T-cell (primary cell): Measurements from ENCODE around the gene OSBPL6. TPM values are rescaled to one million over a fixed set of nuclear protein-coding genes. Genes with fewer than 3 reads are reported as not detected.

Source experiments
- ATAC-seq, 4 experiments: fragments of 200-7000 bp in 3 of 4; fragments of 150-1000 bp in 1 of 4; cut with Tn5 transposase; replicated peaks in 1 of 4; 1 replicate in 3 of 4; 2 replicates in 1 of 4; pipeline ENCODE4 v1.10.0; 2021; ENCODE audit warnings: moderate library complexity in 3 of 4, mild to moderate bottlenecking in 2 of 4, moderate number of reproducible peaks in 1 of 4
- CTCF ChIA-PET, 2 donors: fragments of 300-600 bp; sonication (Branson Sonifier 250); formaldehyde crosslinking; loops; one replicate each; lab custom pipeline; 2022; ENCODE audit warnings: antibody characterized with exemption in 2 of 2; lab: Charles Lee
- POLR2A ChIA-PET, 2 donors: fragments of 300-600 bp; sonication (Branson Sonifier 250); formaldehyde crosslinking; loops; one replicate each; lab custom pipeline; 2022; ENCODE audit warnings: antibody characterized with exemption in 2 of 2; lab: Charles Lee
- DNase-seq, 35 experiments: peaks; one replicate each; pipeline versions ENCODE4 v3.0.0 to v3.0.0-alpha.2; 2013 to 2023
- H3K27ac ChIP-seq: one replicate; pipeline ENCODE4 v1.5.1; 2013; ENCODE audit warnings: low read length
- H3K27me3 ChIP-seq, 2 experiments: replicated peaks in 1 of 2; 1 replicate in 1 of 2; 2 replicates in 1 of 2; pipeline versions ENCODE4 v1.6.1 to v1.7.0; 2013; ENCODE audit warnings: low read length in 1 of 2, mixed read lengths in 1 of 2; ENCODE audit not compliant: control insufficient read depth in 2 of 2, insufficient read depth in 2 of 2; ENCODE audit errors: extremely low read depth in 1 of 2
- H3K36me3 ChIP-seq, 2 donors: 1 replicate in 1 of 2; 2 replicates in 1 of 2; pipeline versions ENCODE4 v1.6.1 to v1.7.0; 2013; ENCODE audit warnings: low read length in 1 of 2; ENCODE audit not compliant: control insufficient read depth in 2 of 2, insufficient read depth in 1 of 2; ENCODE audit errors: extremely low read depth in 1 of 2
- H3K4me1 ChIP-seq, 2 experiments: 1 replicate in 1 of 2; 2 replicates in 1 of 2; pipeline versions ENCODE4 v1.6.1 to v1.7.0; 2013; ENCODE audit warnings: low read length in 2 of 2, mixed read lengths in 1 of 2; ENCODE audit not compliant: insufficient read depth in 2 of 2, control insufficient read depth in 1 of 2; ENCODE audit errors: extremely low read depth in 1 of 2
- H3K4me3 ChIP-seq, 2 donors: 1 replicate in 1 of 2; 2 replicates in 1 of 2; pipeline versions ENCODE4 v1.5.1 to v1.7.0; 2013; ENCODE audit warnings: mild to moderate bottlenecking in 2 of 2, low read length in 1 of 2, moderate library complexity in 1 of 2; ENCODE audit not compliant: control insufficient read depth in 1 of 2; ENCODE audit errors: extremely low read depth in 1 of 2
- H3K9me3 ChIP-seq: 2 replicates; pipeline ENCODE4 v1.7.0; 2013
- H3K27ac Mint-ChIP-seq, 2 donors: one replicate each; pipeline ENCODE4 v1.8.0; 2020 to 2021; ENCODE audit warnings: mild to moderate bottlenecking in 2 of 2, mixed read lengths in 2 of 2
- H3K27me3 Mint-ChIP-seq, 2 donors: one replicate each; pipeline ENCODE4 v1.8.0; 2021 to 2022; ENCODE audit warnings: mixed read lengths in 2 of 2
- H3K36me3 Mint-ChIP-seq: one replicate; pipeline ENCODE4 v1.8.0; 2021; ENCODE audit warnings: mixed read lengths
- H3K4me1 Mint-ChIP-seq, 3 donors: one replicate each; pipeline ENCODE4 v1.8.0; 2020 to 2022; ENCODE audit warnings: mixed read lengths in 3 of 3, mild to moderate bottlenecking in 1 of 3
- H3K4me3 Mint-ChIP-seq, 3 donors: one replicate each; pipeline ENCODE4 v1.8.0; 2020 to 2022; ENCODE audit warnings: mild to moderate bottlenecking in 3 of 3, mixed read lengths in 3 of 3, moderate library complexity in 3 of 3
- H3K9me3 Mint-ChIP-seq, 3 donors: one replicate each; pipeline ENCODE4 v1.8.0; 2020 to 2022; ENCODE audit warnings: mixed read lengths in 3 of 3
- WGBS: methylation state at CpG from one replicate; pipeline ENCODE4 v1.1.5; 2013; ENCODE audit warnings: missing lambda C conversion rate; ENCODE audit not compliant: insufficient coverage; 5-methylcytosine and 5-hydroxymethylcytosine counted together
- total RNA-seq, 35 experiments: library from RNA in 6 of 35; stranded (reverse) in 6 of 35; fragments of 120-200 nt in 1 of 35; gene quantifications; one replicate each; pipeline versions ENCODE4 v1.2.1 to v1.2.4 and lab custom pipeline; 2013 to 2026

OSBPL6 gene
- total RNA-seq, 5 donors from 2014 or later (not counting 1 experiment from before 2014, with no cell fraction given) = 0.08 to 0.41 (median 0.26) TPM

- Histone ChIP-seq H3K27me3 (no peaks in the 10 kb centered on the region), H3K36me3 (no peaks in the 10 kb centered on the region), H3K4me3 (no peak overlapping the region), H3K9me3 (no peaks in the 10 kb centered on the region), H3K4me1 (no peaks in the 10 kb centered on the region), H3K27ac (no peak overlapping the region)
- peaks cover under 1% of the 10 kb centered on the region in 2 donors for H3K27me3 Mint-ChIP-seq
- no peak overlapping the region for H3K27ac Mint-ChIP-seq
- H3K9me3 Mint-ChIP-seq = no peaks in the 10 kb centered on the region
- no peak for DNase-seq
- peaks cover 0 to 2% (median 0%) of the 10 kb centered on the region in 3 donors for H3K4me1 Mint-ChIP-seq
- POLR2A ChIA-PET = no interaction called here
- no CpG with 5 or more reads among the region's 8 CpGs for WGBS
- H3K36me3 Mint-ChIP-seq = no peaks in the 10 kb centered on the region
- ATAC-seq = no peak
- CTCF ChIA-PET = interaction anchor here (0.7 to 7.2 kb wide), 8 partner anchors 14 to 1381 kb away, joined by 3 to 61 read pairs (median 12); no protein-coding TSS in a partner anchor
- no peak overlapping the region for H3K4me3 Mint-ChIP-seq
Measured at GRCh38 chr2:178395941-178396570, 201.7 kb downstream of the OSBPL6 start.

GRCh38 chr2:178397002-178397605 lies 202.8 kb downstream of the OSBPL6 start:
- CTCF ChIA-PET = interaction anchor here (0.7 to 7.2 kb wide), 10 partner anchors 10 to 44 kb away, joined by 3 to 61 read pairs (median 4); no protein-coding TSS in a partner anchor
- Mint-ChIP-seq H3K27ac (no peak overlapping the region), H3K36me3 (no peaks in the 10 kb centered on the region), H3K9me3 (no peaks in the 10 kb centered on the region), H3K27me3 (peaks cover 3% of the 10 kb centered on the region in 2 donors), H3K4me3 (no peak overlapping the region), H3K4me1 (peaks cover 0 to 2% (median 0%) of the 10 kb centered on the region in 3 donors)
- WGBS = no CpG with 5 or more reads among the region's 7 CpGs
- H3K4me1 ChIP-seq = no peaks in the 10 kb centered on the region
- no peaks in the 10 kb centered on the region for H3K36me3 ChIP-seq
- peak in 3 of 4 experiments; percentile 47 to 63 (median 48) for ATAC-seq
- POLR2A ChIA-PET = no interaction called here
- H3K9me3 ChIP-seq = no peaks in the 10 kb centered on the region
- no peaks in the 10 kb centered on the region for H3K27me3 ChIP-seq
- H3K4me3 ChIP-seq = no peak overlapping the region
- no peak overlapping the region for H3K27ac ChIP-seq
- peak in 4 of 35 experiments; percentile 3 to 70 (median 8) for DNase-seq

- WGBS = no CpG with 5 or more reads among the region's 6 CpGs
- no peaks in the 10 kb centered on the region for H3K27me3 ChIP-seq
- no peak for ATAC-seq
- ChIA-PET POLR2A (interaction anchor here in 1 of 2 donors (0.6 kb wide), 1 partner anchor 34 kb away, joined by 3 read pairs; no protein-coding TSS in a partner anchor), CTCF (interaction anchor here (0.6 to 7.2 kb wide), 7 partner anchors 10 to 29 kb away, joined by 3 to 61 read pairs (median 4); no protein-coding TSS in a partner anchor)
- Mint-ChIP-seq H3K27me3 (peaks cover 5 to 6% of the 10 kb centered on the region in 2 donors), H3K4me1 (peaks cover 0 to 7% (median 7%) of the 10 kb centered on the region in 3 donors), H3K4me3 (no peak overlapping the region), H3K27ac (no peak overlapping the region), H3K9me3 (no peaks in the 10 kb centered on the region), H3K36me3 (no peaks in the 10 kb centered on the region)
- no peaks in the 10 kb centered on the region for H3K9me3 ChIP-seq
- H3K27ac ChIP-seq = no peak overlapping the region
- no peak for DNase-seq
- no peak overlapping the region for H3K4me3 ChIP-seq
- peaks cover 0 to 3% of the 10 kb centered on the region in 2 experiments for H3K4me1 ChIP-seq
- H3K36me3 ChIP-seq = no peaks in the 10 kb centered on the region
Measured at GRCh38 chr2:178401994-178402437, 207.7 kb downstream of the OSBPL6 start.

GRCh38 chr2:178403671-178404306 lies 209.5 kb downstream of the OSBPL6 start:
- WGBS = 0% methylated on average over 1 of the region's 3 CpGs

GRCh38 chr2:178404368-178404767 lies 210.1 kb downstream of the OSBPL6 start:
- CTCF ChIA-PET = interaction anchor here (1.2 to 2.4 kb wide), 4 partner anchors 9 to 12 kb away, joined by 3 to 11 read pairs (median 4); no protein-coding TSS in a partner anchor
- 7% methylated on average over 4 of the region's 4 CpGs for WGBS

More at GRCh38 chr2:178403671-178404306, 209.5 kb downstream of the OSBPL6 start:
- H3K27ac ChIP-seq = no peak overlapping the region
- H3K9me3 ChIP-seq = no peaks in the 10 kb centered on the region
- H3K27me3 ChIP-seq = no peaks in the 10 kb centered on the region
- H3K4me3 Mint-ChIP-seq = no peak overlapping the region
- H3K36me3 Mint-ChIP-seq = no peaks in the 10 kb centered on the region
- DNase-seq = no peak
- peaks cover 0 to 3% of the 10 kb centered on the region in 2 experiments for H3K4me1 ChIP-seq
- no peaks in the 10 kb centered on the region for H3K9me3 Mint-ChIP-seq
- ATAC-seq = no peak
- POLR2A ChIA-PET = no interaction called here
- H3K27me3 Mint-ChIP-seq = peaks cover 5 to 6% of the 10 kb centered on the region in 2 donors
- H3K4me1 Mint-ChIP-seq = peaks cover 0 to 7% (median 6%) of the 10 kb centered on the region in 3 donors
- CTCF ChIA-PET = interaction anchor here (1.3 to 2.4 kb wide), 3 partner anchors 10 to 12 kb away, joined by 3 to 11 read pairs (median 6); no protein-coding TSS in a partner anchor
- no peak overlapping the region for H3K27ac Mint-ChIP-seq
- H3K4me3 ChIP-seq = no peak overlapping the region
- no peaks in the 10 kb centered on the region for H3K36me3 ChIP-seq

GRCh38 chr2:178409261-178409660 lies 214.9 kb downstream of the OSBPL6 start:
- POLR2A ChIA-PET = no interaction called here
- ATAC-seq (no peak), DNase-seq (no peak)
- Histone ChIP-seq H3K27me3 (no peaks in the 10 kb centered on the region), H3K4me3 (no peak overlapping the region), H3K9me3 (no peaks in the 10 kb centered on the region), H3K27ac (no peak overlapping the region), H3K36me3 (no peaks in the 10 kb centered on the region), H3K4me1 (peaks cover 5 to 7% of the 10 kb centered on the region in 2 experiments)
- H3K4me3 Mint-ChIP-seq = no peak overlapping the region
- H3K27me3 Mint-ChIP-seq = no peaks in the 10 kb centered on the region
- no CpG with 5 or more reads among the region's 5 CpGs for WGBS
- CTCF ChIA-PET = no interaction called here
- H3K27ac Mint-ChIP-seq = no peak overlapping the region
- H3K4me1 Mint-ChIP-seq = peaks cover 13% of the 10 kb centered on the region in 3 donors
- H3K9me3 Mint-ChIP-seq = no peaks in the 10 kb centered on the region
- no peaks in the 10 kb centered on the region for H3K36me3 Mint-ChIP-seq

More at GRCh38 chr2:178404368-178404767, 210.1 kb downstream of the OSBPL6 start:
- peaks cover 0 to 7% (median 6%) of the 10 kb centered on the region in 3 donors for H3K4me1 Mint-ChIP-seq
- Histone ChIP-seq H3K4me3 (no peak overlapping the region), H3K36me3 (no peaks in the 10 kb centered on the region), H3K4me1 (peaks cover 0 to 3% of the 10 kb centered on the region in 2 experiments), H3K27me3 (no peaks in the 10 kb centered on the region), H3K27ac (no peak overlapping the region), H3K9me3 (no peaks in the 10 kb centered on the region)
- POLR2A ChIA-PET = no interaction called here
- H3K27ac Mint-ChIP-seq = no peak overlapping the region
- no peaks in the 10 kb centered on the region for H3K36me3 Mint-ChIP-seq
- ATAC-seq (peak in 1 of 4 experiments; percentile 30), DNase-seq (no peak)
- peaks cover 5 to 6% of the 10 kb centered on the region in 2 donors for H3K27me3 Mint-ChIP-seq
- H3K9me3 Mint-ChIP-seq = no peaks in the 10 kb centered on the region
- H3K4me3 Mint-ChIP-seq = no peak overlapping the region
